ENCODE measurements around the gene MSMP.

DNA sequence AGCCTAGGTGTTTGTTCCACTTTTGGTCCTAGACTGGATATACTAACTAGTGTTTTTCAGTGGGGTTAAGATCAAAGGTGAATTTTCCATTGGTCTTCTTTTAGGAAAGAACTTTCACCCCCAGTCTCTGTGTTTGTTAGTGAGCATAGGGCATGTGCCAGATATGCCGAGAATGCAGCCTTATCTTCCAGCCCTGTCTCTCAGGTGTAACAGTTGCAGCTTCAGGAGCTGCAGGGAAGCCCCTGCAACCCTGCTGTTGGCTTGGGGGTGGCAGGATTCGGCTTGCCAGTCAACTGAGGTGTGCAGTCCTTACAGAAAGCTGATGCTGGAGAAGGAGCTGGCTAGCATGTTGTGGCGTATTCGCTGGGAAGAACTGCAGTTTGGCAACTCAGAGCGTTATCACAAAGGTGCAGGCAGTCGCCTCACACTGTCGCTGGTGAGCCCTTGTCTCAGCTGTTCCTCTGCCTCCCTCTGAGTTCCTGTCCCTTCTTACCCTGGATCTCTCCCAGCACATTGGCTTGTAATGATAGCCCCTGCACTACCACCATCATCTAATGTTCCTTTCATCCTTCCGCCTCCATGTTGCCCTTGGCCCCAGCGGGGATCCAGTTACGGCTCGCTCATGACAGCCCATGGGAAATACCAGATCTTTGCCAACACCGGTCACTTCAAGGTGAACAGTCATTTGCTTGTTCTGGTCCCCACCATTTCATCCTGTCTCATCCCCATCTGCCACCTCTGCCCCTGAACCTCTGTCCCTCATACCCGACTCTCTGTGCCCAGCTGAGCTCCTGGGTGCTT lies 47.5 kb upstream of the MSMP start:
- TF ChIP-seq, protein P1, sequence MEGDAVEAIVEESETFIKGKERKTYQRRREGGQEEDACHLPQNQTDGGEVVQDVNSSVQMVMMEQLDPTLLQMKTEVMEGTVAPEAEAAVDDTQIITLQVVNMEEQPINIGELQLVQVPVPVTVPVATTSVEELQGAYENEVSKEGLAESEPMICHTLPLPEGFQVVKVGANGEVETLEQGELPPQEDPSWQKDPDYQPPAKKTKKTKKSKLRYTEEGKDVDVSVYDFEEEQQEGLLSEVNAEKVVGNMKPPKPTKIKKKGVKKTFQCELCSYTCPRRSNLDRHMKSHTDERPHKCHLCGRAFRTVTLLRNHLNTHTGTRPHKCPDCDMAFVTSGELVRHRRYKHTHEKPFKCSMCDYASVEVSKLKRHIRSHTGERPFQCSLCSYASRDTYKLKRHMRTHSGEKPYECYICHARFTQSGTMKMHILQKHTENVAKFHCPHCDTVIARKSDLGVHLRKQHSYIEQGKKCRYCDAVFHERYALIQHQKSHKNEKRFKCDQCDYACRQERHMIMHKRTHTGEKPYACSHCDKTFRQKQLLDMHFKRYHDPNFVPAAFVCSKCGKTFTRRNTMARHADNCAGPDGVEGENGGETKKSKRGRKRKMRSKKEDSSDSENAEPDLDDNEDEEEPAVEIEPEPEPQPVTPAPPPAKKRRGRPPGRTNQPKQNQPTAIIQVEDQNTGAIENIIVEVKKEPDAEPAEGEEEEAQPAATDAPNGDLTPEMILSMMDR (conservative IDR thresholded peaks at IDR 0.05 in 1 of 2, IDR thresholded peaks at IDR 0.05 in 1 of 2; ENCODE audit: low read depth in 1 of 2, low read length in 2 of 2), result no peak
- no peak for TF ChIP-seq EZH2 (IDR thresholded peaks at IDR 0.05; ENCODE audit: low read length, missing control alignments)
